ENCODE data around the gene PRSS36. TPM values are rescaled to one million over a fixed set of nuclear protein-coding genes. Genes with fewer than 3 reads are reported as not detected.
"Not testable (repeated sequence)": the region's sequence is repeated elsewhere in the genome, so short reads cannot be mapped to it uniquely, and the experiment has no call there.

PRSS36 gene
- total RNA-seq, 1 experiment from 2014 or later = 1.6 TPM

DNA sequence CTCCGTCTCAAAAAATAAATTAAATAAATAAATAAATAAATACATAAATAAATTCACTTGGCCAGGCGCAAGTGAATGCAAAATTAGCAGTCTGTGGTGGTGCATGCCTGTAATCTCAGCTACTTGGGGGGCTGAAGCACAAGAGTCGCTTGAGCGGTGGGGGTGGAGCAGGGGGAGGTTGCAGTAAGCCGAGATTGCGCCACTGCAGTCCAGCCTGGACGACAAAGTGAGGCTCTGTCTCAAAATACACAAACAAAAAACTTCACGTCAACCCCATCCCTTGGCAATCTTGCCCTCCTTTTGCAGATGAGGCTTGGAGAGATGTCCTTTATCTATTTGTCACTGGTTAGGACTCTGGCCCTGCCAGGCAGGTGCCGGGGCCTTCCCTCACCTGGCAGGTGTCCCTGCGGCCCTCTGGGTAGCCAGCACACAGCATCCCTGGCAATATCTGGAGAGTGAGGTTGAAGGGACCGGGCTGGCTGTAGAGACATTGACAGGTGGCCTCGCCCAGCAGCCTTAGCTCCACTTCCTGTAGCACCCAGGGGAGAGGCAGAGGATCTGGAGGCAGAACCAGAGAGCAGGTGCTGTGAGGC is 4.4 kb downstream of the PRSS36 start:
- Mint-ChIP-seq H3K4me3 (ENCODE audit: low read depth, unreplicated experiment) (no peak overlapping the region), H3K9me3 (ENCODE audit: low read depth, unreplicated experiment) (no peaks in the 10 kb centered on the region), H3K36me3 (ENCODE audit: insufficient read depth, unreplicated experiment) (peaks cover 27% of the 10 kb centered on the region), H3K27me3 (ENCODE audit: unreplicated experiment) (peaks cover 29% of the 10 kb centered on the region), H3K4me1 (ENCODE audit: low read depth, unreplicated experiment) (peaks cover 48% of the 10 kb centered on the region), H3K27ac (ENCODE audit: unreplicated experiment) (no peak overlapping the region)
- no TSS peak for BruUV-seq (replicated peaks)
- CTCF ChIA-PET = interaction anchor here (0.7 to 1.1 kb wide), 4 partner anchors 14 to 161 kb away, joined by 3 to 4 read pairs (median 3); partner anchors contain the start of gene HSD3B7
- intact Hi-C loops (cut with micrococcal nuclease; ENCODE audit: unreplicated experiment) = loop anchor here (5.0 kb wide), 1 partner anchor 38 kb away; the partner anchor contains the start of gene BCKDK
- no peak for TF ChIP-seq CTCF (IDR thresholded peaks at IDR 0.05; ENCODE audit: unreplicated experiment)
- no peak for DNase-seq

DNA sequence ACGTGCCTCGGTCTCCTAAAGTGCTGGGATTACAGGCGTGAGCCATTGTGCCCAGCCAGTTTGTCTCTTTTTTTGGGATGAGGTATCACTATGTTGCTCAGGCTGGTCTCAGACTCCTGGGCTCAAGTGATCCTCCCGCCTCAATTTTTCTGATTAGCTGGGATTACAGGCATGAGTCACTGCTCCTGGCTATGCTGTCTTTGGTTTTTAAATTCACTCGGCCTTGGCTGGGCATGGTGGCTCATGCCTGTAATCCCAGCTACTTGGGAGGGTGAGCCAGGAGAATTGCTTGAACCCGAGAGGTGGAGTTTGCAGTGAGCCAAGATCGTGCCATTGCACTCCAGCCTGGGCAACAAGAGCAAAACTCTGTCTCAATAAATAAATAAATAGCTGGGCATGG is 5.4 kb downstream of the PRSS36 start:
- intact Hi-C loops (cut with micrococcal nuclease; ENCODE audit: unreplicated experiment) = loop anchor here (5.0 kb wide), 1 partner anchor 72 kb away; the partner anchor contains the start of genes ZNF646 and ZNF668
- H3K9me3 Mint-ChIP-seq (ENCODE audit: low read depth, unreplicated experiment); BruUV-seq (replicated peaks); H3K4me3 Mint-ChIP-seq (ENCODE audit: low read depth, unreplicated experiment); CTCF ChIA-PET; DNase-seq; H3K27ac Mint-ChIP-seq (ENCODE audit: unreplicated experiment): not testable (repeated sequence)
- H3K27me3 Mint-ChIP-seq (ENCODE audit: unreplicated experiment) = peaks cover 29% of the 10 kb centered on the region
- peaks cover 45% of the 10 kb centered on the region for H3K4me1 Mint-ChIP-seq (ENCODE audit: low read depth, unreplicated experiment)
- H3K36me3 Mint-ChIP-seq (ENCODE audit: insufficient read depth, unreplicated experiment) = peaks cover 27% of the 10 kb centered on the region

- BruUV-seq (replicated peaks) = no TSS peak
- peaks cover 29% of the 10 kb centered on the region for H3K27me3 Mint-ChIP-seq (ENCODE audit: unreplicated experiment)
- H3K4me3 Mint-ChIP-seq (ENCODE audit: low read depth, unreplicated experiment) = peak overlapping the region; percentile 59
Measured at GRCh38 chr16:31143694-31144148, 6.1 kb downstream of the PRSS36 start.

DNA sequence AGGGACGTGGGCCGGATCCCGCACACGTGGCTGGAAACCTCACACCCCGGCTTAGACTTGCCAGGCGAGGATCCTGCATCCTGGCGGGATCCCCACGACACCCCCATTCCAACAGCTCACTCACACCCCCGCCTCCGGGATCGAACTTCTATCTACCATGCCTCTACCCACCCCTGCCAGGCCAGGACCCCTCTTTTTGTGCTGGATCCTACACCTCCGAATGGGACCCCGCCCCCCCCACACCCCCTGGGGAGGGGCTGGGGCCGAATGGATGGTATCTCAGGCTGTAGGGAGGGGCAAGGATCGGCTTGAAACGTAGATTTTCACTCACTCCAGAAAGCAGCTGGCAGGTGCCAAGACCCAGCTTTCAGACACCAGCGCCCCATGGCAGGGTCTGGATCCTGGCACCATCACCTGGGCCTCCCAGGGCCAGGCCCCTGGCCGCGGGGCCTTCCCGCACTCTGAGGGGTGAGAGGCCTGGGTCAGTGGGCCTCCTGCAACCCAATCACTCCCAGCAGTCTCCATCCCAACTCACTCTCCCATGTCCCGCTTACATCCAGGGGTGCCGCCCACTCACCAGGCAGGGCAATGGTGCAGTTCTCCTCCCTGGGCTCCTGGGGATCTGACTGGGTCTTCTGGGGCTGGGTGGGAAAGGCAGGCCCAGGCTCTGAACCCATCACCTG is 6.7 kb downstream of the PRSS36 start:
- BruUV-seq (replicated peaks) = no TSS peak
- peaks cover 28% of the 10 kb centered on the region for H3K27me3 Mint-ChIP-seq (ENCODE audit: unreplicated experiment)
- peaks cover 39% of the 10 kb centered on the region for H3K36me3 Mint-ChIP-seq (ENCODE audit: insufficient read depth, unreplicated experiment)
- TF ChIP-seq CTCF (IDR thresholded peaks at IDR 0.05; ENCODE audit: unreplicated experiment) = no peak
- H3K27ac Mint-ChIP-seq (ENCODE audit: unreplicated experiment) = no peak overlapping the region
- H3K9me3 Mint-ChIP-seq (ENCODE audit: low read depth, unreplicated experiment) = no peaks in the 10 kb centered on the region
- CTCF ChIA-PET = interaction anchor here (0.5 to 3.8 kb wide), 13 partner anchors 13 to 190 kb away, joined by 3 to 38 read pairs (median 10); partner anchors contain the start of genes FUS, HSD3B7, KAT8 and STX4
- H3K4me3 Mint-ChIP-seq (ENCODE audit: low read depth, unreplicated experiment) = peak overlapping the region; percentile 59
- peaks cover 54% of the 10 kb centered on the region for H3K4me1 Mint-ChIP-seq (ENCODE audit: low read depth, unreplicated experiment)
- intact Hi-C loops (cut with micrococcal nuclease; ENCODE audit: unreplicated experiment) = loop anchor here (5.0 kb wide), 1 partner anchor 71 kb away; the partner anchor contains the start of genes ZNF646 and ZNF668
- no peak for DNase-seq

More at GRCh38 chr16:31143694-31144148, 6.1 kb downstream of the PRSS36 start:
- DNase-seq = no peak
- Mint-ChIP-seq H3K4me1 (ENCODE audit: low read depth, unreplicated experiment) (peaks cover 50% of the 10 kb centered on the region), H3K27ac (ENCODE audit: unreplicated experiment) (no peak overlapping the region), H3K9me3 (ENCODE audit: low read depth, unreplicated experiment) (no peaks in the 10 kb centered on the region), H3K36me3 (ENCODE audit: insufficient read depth, unreplicated experiment) (peaks cover 33% of the 10 kb centered on the region)
- intact Hi-C loops (cut with micrococcal nuclease; ENCODE audit: unreplicated experiment) = loop anchor here (5.0 kb wide), 1 partner anchor 71 kb away; the partner anchor contains the start of genes ZNF646 and ZNF668
- CTCF ChIA-PET = interaction anchor here (0.6 to 3.8 kb wide), 3 partner anchors 14 to 147 kb away, joined by 3 to 38 read pairs (median 4); no protein-coding TSS in a partner anchor
- no peak for TF ChIP-seq CTCF (IDR thresholded peaks at IDR 0.05; ENCODE audit: unreplicated experiment)
